GM10266 (cell line): ENCODE data around the gene VPS45.
A peak's percentile ranks its signal among the peaks of the same experiment; 100 is the strongest.

ENCODE experiments used
- DNase-seq: peaks from one replicate; pipeline ENCODE4 v3.0.0; 2012; ENCODE audit errors: extremely low spot score
- TF ChIP-seq, protein P1 (sequence below): IDR thresholded peaks from 2 replicates; pipeline ENCODE4 v1.5.1; 2012; ENCODE audit warnings: mild to moderate bottlenecking, low read depth; ENCODE audit not compliant: control insufficient read depth, insufficient read depth; ENCODE audit errors: missing control alignments

Gene VPS45

DNA sequence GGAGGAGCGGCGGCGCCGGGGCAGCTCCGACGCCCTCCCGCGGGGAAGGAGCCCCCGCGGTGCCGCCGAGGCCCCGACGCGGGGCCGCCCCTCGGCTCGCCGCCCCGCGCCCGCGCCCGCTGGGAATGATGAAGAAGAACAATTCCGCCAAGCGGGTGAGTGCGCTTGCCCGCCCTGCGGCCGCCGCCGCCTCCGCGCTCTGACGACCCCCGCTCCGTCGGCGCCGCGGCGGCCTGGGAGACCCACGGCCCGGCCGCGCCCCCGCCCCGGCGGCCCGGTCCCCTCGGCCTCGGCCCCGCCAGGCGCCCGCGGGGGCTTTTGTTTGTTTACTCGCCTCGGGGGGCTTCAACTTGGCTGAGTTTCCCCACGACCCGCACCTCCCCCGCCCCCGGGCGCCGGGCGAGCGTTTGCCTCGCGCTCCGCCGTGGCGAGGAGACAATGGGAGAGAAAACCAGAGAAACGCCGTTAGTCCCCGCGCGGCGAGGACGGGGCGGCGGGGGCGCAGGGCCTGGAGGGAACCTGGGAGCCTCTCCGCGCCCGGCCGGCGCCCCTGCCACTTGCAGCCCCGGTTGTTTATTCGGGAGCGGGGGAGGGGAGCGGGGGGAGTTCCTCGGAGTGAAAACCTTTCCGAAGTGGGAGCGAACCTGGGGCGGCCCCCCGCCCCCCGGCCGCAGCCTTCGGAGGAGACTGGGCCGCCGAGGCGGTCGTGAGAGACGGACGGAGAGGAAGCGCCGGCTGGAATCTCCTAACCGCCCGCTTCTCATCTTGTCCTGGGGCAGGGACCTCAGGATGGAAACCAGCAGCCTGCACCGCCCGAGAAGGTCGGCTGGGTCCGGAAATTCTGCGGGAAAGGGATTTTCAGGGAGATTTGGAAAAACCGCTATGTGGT, 82.8 kb downstream of the VPS45 start:
- DNase-seq: peak; percentile 33
- TF ChIP-seq, protein P1, sequence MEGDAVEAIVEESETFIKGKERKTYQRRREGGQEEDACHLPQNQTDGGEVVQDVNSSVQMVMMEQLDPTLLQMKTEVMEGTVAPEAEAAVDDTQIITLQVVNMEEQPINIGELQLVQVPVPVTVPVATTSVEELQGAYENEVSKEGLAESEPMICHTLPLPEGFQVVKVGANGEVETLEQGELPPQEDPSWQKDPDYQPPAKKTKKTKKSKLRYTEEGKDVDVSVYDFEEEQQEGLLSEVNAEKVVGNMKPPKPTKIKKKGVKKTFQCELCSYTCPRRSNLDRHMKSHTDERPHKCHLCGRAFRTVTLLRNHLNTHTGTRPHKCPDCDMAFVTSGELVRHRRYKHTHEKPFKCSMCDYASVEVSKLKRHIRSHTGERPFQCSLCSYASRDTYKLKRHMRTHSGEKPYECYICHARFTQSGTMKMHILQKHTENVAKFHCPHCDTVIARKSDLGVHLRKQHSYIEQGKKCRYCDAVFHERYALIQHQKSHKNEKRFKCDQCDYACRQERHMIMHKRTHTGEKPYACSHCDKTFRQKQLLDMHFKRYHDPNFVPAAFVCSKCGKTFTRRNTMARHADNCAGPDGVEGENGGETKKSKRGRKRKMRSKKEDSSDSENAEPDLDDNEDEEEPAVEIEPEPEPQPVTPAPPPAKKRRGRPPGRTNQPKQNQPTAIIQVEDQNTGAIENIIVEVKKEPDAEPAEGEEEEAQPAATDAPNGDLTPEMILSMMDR: no peak

DNA sequence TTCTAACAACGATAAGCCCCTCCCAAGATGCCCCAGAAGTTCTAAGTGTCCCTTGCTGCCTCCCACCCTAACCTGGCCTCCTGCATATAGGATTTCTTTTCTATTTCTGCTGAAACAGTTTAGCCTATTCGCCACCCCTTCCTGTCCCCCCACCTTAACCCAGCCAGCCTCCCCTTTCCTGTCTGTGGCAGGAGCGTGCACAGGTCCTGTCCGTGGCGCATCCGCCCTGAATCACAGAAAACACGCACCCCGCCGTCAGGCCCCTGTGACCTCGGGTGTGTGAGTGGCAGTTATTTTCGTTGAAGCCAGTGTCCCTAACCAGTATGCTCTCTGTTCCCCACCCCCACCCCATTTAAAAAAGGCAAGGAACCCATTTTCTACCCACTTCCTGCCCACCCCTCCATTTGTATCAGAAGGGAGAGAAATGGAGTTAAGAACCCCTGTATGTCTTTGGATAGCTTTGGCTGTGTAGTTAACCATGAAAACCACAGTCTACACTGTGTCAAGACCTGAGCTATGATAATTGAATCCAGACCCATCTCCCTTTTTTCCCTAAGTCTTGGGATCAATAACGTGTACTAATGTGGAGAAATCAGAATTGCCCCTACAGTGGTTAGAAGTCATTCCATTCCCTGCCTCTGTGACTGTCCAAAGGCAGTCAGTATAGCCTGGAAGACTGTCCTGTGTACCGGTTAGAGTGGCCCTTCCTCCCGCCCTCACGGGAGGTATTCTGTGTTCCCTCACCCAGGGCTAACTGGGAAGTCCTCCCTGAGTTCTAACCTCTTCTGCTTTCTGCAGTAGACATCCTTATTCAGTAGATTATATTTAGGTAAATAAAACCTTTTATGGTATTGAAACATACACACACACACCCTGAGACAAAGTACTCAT, 84.0 kb downstream of the VPS45 start:
- peak; percentile 65 for DNase-seq
- TF ChIP-seq, protein P1: no peak

DNA sequence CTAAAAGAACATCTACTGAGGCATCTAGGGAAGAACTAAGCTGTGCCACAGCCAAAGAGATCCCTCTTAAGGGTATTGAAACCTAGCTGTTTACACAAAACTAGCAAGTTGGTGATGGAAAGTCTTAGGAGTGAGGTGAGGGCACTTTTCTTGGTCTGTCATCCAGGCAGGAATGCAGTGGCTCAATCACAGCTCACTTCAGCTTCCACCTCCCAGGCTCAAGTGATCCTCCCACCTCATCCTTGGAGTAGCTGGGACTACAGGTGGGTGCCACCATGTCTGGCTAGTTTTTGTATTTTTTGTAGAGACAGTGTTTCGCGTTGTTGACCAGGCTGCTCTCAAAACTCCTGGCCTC, 84.6 kb downstream of the VPS45 start:
- DNase-seq: no peak

DNA sequence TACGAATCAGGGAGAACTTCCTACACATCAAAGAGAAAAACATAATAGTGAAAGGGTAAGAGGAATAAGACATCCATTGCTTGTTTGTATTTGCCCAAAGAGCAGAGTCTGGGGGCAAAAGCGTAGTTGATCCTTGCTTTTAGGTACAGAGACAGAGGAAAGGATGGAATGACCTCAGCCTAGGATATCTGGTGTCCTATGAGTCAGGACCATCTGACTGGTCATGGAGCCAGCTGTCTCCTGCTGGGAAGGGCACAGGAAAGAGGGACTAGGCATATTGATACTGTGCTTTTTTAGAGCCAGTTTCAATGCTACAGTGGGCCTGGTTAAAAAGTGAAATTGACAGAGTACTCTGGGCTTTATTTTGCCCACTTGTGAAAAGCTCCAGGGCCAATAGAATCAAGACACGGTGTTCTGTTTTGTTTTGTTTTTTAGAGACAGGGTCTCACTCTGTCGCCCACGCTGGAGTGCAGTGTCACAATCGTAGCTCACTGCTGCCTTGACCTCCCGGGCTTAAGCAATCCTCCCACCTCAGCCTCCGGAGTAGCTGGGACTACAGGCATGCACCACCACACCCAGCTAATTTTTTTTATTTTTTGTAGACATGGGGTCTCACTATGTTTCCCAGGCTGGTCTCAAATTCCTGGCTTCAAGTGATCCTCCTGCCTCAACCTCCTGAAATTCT, 85.3 kb downstream of the VPS45 start:
- TF ChIP-seq, protein P1: no peak
- peak; percentile 2 for DNase-seq

More for the DNA sequence above, 84.6 kb downstream of the VPS45 start:
- TF ChIP-seq, protein P1: no peak

DNA sequence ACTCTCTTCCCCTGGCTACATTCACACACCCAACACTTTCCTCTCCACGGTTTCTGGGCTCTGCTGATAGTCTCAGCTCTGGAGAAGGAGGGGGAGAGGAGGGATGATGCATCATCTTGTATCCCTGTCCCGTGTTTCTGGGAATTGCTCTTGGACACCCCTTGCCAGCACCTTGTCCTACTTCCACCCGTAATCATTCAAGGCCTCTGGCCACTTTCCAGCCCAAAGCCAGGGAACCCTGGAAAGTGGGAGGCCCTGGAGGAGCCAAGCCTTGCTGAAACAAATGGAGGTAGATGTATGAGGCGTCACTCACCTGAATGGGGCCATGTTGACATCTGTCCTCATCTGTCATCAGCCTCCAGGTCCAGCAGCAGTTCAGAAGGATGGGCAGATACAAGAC, 86.6 kb downstream of the VPS45 start:
- DNase-seq: no peak
- TF ChIP-seq, protein P1: no peak

DNA sequence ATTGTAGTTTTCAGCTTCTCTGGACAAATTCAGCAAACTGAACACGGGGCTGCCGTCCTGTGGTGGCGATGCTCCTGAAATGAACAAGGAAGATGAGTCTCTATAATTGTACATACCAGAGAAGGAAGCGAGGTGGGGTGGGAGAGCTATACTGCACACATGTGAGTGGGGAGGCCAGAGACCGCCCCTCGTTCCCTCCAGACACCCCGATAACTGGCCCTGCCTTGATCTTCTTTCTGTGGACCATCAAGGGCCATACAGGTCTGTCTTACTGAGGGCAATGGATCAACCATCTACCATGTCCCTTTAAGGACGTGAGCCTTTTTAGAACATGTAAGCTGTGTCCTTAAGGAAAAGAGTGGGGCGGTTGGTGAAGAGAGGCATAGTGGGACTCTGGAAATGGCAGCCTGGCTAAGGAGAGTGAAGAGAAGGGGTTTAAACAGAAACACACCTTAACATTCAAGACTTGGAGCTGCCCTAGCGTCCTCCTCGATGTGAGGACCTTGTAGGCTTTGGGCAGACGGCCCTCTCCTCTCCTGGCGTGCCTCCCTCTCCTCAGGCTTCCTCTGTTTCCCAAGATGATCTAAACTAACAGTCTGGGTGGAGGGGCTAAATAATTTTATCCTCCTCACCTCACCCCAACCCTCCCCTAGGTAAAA, 88.0 kb downstream of the VPS45 start:
- TF ChIP-seq, protein P1: no peak

More for the DNA sequence above, 88.0 kb downstream of the VPS45 start:
- DNase-seq: no peak
